NCI-H748 (cell line): Measurements from ENCODE around the gene AQP12B.

Experiments used
- DNase-seq: peaks from one replicate; lab custom pipeline; 2025; ENCODE audit not compliant: unreplicated experiment; lab: John Stamatoyannopoulos, UW

Gene AQP12B

GRCh38 chr2:240718896-240719490 lies 36.3 kb upstream of the AQP12B start:
- DNase-seq: no peak

DNA sequence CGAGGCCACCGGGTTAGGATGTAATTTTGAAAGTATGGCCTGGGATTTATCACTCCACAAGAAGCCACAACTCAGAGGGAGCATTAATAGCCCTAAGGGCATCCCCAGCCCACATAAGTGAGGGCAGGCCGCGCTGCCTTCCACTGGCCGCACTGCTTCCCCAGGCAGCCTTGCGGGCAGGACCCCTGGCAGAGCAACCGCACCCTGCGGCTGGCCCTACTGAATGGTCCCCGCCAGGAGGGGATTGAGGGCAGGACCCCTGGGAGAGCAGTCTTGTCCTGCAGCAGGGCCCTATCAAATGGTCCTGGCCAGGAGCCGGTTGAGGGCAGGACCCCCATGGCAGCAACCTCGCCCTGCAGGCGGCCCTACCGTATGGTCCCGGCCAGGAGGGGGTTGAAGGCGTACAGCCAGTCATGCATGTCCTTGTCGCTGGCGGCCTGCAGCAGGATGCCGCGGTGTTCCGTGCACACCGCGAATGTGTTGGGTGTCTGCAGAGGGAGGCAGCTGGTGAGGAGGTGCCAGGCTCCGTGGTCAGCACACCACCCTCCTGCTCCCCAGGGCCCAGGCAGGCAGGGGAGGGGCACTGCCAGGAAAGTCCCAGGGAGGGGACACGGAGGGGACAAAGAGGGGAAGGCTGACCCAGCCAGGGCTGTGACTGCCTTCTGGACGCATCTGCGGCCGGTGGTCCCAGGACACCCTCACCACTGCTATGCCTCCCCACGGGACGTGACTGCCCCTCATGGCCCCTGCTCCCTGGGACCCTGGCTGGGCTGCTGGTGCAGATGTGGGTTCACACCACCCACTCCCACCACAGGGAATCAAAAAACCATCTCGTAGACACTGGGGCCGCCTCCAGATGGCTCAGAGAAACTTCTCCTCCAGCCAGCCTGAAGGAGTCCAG lies 35.2 kb upstream of the AQP12B start:
- DNase-seq: no peak

DNA sequence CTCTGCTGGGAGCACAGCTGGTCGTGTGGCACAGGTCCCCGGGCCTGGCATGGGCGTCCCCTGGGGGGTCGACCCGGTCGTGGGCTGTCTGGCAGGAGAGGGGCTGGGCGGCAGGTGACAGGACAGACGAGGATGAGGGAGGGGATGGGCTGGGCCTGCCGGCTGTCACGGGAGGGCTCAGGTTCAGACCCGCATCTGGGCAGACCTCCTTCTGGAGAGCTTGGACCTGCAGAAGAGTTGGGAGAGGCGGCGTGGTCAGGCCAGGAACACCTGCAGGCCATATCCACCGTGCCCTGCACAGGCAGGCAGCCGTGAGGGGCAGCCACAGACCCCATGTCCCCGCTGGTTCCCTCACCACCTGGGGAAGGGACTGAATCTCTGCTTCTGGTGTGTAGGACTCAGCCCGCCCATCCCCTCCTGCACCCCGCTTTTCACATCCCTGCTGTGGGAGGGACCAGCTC lies 34.5 kb upstream of the AQP12B start:
- no peak for DNase-seq

GRCh38 chr2:240716130-240716798 lies 33.6 kb upstream of the AQP12B start:
- no peak for DNase-seq

GRCh38 chr2:240714747-240715725 lies 32.4 kb upstream of the AQP12B start:
- DNase-seq: no peak

DNA sequence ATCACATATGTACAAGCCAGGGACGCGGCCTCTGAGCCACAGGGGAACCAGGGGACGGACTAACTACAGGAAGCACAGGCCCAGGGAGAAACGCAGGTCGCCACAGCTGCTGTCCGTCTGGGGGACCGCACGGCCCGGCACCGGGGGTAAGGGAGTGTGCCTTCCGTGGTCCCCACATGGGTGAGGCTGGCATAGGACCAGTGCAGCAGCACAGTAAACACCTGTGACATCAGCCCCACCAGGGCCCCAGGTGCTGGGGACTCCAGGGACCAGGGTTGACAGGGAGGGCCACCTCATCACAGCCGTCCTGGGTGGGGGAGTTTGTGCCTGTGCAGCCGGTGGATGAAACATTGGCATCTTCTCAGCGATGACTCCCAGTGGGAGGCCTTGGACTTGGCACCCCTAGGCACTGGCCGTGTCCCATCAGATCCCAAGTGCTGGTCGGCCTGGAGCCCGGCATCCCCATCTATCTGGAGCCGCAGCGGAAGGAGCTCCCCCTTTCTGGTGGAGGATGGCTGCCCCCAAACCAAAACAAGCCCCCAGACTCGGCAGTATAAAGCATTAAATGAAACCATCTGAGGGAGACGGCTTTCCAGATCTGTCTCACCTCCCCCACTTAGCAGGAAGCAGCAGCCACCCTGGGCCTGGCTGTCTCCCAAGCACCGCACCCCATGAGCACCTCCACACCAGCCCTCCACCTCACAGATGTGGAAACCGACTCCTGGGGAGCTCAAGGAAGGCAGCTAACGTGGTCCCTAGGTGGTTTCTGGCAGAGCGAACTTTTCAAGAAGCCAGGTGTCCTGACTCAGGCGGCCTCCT lies 31.5 kb upstream of the AQP12B start:
- no peak for DNase-seq

DNA sequence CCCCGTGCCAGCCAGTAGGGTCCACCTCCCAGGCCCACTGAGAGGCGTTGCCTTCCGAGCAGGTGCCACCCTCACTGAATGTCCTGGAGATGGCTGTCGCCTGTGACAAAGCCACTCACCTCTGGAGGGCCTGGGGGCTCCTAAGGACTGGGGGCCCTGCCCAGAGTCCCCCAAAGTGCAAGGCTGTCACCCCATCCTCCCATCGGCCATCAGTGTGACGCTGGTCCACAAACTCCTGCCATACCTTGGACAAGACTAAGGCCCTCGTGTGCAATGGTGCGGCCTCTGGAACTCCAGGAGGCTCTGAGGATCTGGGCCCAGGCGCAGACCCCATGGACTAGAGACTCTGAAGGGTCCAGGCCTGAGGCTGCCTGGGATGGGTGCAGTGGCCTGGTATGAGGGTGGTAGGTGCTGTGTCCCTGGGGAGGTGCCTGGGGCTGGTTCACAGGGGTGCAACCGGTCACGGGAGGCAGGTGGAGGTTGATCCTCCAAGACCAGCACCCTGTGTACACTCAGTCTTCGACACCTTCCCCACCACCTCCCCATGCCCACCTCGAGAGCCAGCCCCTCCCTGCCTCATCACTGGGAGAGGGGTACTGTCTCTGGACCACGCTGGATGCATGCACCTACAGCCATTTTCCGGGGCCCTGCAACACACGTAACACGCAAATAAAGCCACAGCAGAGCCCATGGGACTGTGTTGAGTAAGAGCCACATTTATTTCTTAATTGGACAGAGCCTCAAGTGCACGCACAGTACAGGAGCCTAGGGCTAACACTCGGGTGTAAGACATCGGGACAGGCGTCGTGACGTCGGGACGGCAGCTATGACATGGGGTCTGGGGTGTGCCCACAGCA lies 30.6 kb upstream of the AQP12B start:
- no peak for DNase-seq

GRCh38 chr2:240712121-240712520 lies 29.4 kb upstream of the AQP12B start:
- no peak for DNase-seq

DNA sequence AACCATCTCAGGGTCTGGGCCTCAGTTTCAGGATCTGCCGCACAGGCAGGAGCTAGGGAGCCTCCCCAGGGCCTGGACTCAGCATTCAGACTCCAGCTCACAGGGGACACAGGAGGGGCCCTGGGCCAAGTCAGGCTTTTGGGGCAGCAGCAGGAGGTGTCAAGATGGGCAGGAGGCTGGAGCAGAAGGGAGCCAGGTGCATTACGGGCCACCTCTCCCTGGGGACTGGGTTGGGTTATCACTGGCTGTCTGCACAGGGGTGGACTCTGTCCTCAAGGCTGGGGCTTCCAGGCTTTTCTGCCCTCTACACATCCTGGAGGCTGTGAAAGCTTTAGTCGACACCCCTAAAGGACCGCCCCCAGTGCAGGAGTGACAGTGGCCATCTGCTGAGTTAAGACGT lies 29.0 kb upstream of the AQP12B start:
- DNase-seq: no peak

- DNase-seq: no peak
These were observed 28.6 kb upstream of the AQP12B start for GRCh38 chr2:240711296-240711695.

DNA sequence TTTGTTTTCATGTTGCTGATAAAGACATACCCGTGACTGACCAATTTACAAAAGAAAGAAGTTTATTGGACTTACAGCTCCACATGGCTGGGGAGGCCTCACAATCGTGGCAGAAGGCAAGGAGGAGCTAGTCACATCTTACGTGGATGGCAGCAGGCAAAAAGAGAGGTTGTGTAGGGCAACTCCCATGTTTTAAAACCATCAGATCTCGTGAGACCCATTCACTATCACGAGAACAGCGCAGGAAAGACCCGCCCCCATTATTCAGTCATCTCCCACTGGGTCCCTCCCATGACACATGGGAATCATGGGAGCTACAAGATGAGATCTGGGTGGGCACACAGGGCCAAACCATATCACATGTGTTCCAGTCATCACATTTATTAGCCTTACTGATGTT lies 25.8 kb upstream of the AQP12B start:
- DNase-seq: no peak

DNA sequence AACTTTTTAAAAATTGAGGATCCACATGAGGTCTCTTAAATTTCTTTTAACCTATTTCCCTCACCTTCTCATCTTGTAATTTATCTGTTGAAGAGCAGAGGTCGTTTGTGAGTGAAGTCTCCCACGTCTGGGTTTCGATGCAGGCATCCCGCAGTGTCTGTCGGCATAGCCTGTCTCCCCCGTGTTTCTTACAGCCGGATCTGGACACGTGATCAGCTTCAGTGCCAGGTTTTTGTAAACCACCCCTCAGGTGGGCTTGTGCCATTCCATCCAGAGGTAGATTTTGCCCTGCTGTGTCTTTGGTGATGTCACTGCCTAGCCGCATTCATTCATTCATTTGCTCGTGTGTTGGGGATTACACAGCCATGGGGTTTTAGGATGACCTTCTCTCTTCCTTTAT lies 25.1 kb upstream of the AQP12B start:
- no peak for DNase-seq

DNA sequence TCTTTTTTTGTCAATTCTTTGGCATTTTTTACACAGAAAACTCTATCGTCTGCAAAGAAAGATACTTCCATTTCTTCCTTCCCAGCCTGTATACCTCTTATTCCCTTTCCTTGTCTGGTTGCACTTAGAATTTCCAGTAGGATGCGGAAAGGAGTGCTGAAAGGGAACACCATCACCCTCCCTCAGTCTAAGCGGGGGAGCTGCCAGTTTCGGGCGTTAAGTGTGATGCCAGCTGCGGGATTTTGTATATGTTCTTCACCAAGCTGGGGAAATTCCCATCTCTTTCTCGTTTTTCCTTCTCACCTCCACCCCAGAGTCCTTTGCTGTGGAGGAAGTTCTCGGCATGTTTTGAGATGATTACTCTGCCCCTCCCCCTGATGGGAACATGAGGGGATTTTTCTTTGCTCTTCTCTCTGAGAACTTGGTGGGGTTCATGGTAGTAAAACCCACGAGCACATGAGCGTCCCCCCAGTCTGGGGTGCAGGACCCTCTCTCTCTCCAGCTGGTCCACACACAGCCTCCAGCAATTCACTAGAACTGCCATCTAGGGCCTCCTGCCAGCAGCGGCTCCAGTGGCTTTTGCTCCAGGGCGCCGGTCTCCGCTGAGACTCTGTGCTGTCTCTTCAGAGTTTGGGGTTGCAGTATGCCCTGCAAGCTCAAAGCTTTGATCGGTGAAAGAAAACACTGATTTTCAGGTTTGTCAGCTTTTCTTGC lies 24.5 kb upstream of the AQP12B start:
- DNase-seq: no peak

DNA sequence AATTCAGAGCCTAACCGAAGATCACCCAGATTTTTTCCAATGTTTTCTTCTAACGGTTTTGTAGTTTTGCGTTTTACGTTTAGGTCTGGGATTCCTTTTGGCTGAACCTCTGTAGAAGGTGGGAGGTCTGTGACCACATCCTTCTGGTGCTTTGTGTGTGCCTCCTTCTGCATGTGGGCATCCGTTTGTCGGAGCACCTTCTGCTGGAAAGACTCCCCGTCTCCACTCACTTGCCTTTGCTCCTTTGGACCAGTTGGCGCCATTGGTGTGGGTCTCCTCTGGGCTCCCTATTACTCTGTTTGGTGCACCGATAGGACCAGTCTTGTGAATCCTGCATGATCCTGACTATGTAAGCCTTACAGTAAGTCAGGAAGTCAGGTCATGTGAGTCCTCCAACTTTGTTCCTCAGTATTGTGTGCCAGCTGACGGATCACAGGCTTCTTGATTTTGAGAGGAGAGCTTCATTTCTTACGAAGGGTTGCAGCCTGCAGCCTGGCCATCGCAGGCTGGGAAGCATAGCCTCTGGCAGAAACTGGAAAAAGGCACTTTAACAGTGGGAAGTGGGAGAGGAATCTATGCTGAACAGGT lies 22.6 kb upstream of the AQP12B start:
- no peak for DNase-seq

DNA sequence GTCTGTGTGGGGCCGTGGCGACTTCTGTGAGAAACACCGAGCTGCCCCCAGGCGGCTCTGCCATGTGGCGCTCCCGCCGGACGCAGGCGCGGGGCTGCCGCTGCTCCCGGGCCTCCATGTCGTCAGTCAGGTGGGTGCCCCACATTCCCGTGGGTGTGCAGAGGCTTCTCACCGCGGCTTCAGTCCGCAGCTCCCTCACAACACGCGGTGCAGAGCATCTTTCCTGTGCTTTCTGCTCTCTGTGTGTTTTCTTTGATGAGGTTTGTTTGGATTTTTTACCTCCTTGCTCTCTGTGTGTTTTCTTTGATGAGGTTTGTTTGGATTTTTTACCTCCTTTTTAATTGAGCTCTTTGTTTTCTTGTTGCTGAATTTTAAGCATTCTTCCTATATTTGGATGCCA lies 22.0 kb upstream of the AQP12B start:
- no peak for DNase-seq

DNA sequence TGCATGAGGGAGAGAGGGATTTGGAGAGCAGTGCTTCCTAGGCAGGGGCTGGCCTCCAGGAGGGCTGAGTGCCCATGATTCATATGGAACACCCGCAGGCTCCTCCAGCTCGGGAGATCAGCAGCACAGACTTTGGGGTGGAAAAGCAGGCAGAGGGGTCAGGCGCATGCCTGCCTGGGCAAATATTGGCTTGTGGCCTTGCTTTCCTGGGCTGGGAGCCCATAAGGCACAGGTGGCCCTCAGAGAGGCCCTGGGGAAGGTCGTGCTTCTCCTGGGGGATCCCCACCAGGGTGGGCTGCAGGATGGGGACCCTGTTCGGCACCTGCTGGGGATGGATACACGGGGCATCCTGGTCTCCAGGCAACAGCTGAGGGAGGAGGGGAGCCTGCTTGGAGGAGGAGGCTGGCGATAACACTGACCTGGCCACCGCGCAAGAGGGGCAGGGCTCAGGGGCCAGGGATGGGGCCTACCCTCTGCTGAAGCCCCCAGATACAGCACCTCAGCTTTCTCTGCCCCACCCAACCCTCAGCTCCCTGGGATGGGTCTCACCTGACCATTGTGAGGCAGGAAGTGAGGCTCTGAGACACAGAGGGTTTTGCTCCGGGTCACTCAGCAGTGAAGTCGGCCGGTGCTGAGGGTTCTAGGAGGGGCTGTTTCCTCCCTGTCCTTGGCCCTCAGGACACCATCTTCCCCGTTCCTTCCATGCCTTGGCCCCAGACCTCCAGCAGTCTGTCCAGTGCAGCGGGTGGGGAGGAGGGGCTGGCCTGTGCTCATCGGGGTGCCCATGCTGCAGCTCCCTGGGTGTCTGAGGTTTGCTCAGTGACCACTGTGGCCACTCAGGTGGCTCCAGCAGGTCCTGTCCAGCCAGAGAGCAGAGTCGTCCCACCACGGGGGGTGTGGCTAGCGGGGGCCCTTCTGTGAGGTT lies 21.0 kb upstream of the AQP12B start:
- DNase-seq: no peak

- DNase-seq: no peak
These were observed 19.9 kb upstream of the AQP12B start for GRCh38 chr2:240702640-240703011.
